ENCODE results near the gene RBM33. TPM values are rescaled to one million over a fixed set of nuclear protein-coding genes. Genes with fewer than 3 reads are reported as not detected.

The RBM33 gene
- total RNA-seq, 1 donor from 2014 or later, result 25.0 TPM

DNA sequence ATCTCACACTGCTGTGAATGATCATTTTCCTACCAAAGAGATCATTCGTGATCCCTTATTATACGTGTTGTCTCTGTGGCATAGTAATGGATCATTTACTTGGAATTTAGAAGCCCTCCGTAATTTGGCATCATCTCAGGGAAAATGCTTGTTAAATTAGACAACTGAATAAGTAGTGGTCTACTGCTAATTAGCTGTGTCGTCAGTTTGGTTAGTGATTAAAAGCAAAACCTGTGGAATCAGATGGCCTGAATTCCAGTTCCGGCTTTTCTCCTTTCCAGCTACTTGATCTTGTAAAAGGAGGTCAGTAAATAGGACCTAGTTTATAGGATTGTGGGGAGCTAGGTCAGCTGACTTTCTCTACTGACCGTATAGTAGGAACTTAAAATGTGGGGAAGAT, 65.6 kb downstream of the RBM33 start:
- no peak for TF ChIP-seq CTCF (IDR thresholded peaks at IDR 0.05; ENCODE audit: insufficient read depth, low read length, poor library complexity, severe bottlenecking)
- H3K36me3 ChIP-seq (ENCODE audit: control insufficient read depth, insufficient read depth, low read length), result no peaks in the 10 kb centered on the region
- no peak for DNase-seq (ENCODE audit: low read depth)
- H3K4me3 ChIP-seq (ENCODE audit: low read depth, low read length), result no peak overlapping the region
- no peaks in the 10 kb centered on the region for H3K27me3 ChIP-seq (ENCODE audit: control insufficient read depth, insufficient read depth, low read length)

GRCh38 chr7:155710530-155710929, 66.1 kb downstream of the RBM33 start:
- H3K4me3 ChIP-seq (ENCODE audit: low read depth, low read length), result no peak overlapping the region
- no peak for DNase-seq (ENCODE audit: low read depth)
- TF ChIP-seq CTCF (IDR thresholded peaks at IDR 0.05; ENCODE audit: insufficient read depth, low read length, poor library complexity, severe bottlenecking), result no peak
- no peaks in the 10 kb centered on the region for H3K36me3 ChIP-seq (ENCODE audit: control insufficient read depth, insufficient read depth, low read length)
- H3K27me3 ChIP-seq (ENCODE audit: control insufficient read depth, insufficient read depth, low read length), result no peaks in the 10 kb centered on the region

- Histone ChIP-seq H3K4me3 (ENCODE audit: low read depth, low read length) (no peak overlapping the region), H3K36me3 (ENCODE audit: control insufficient read depth, insufficient read depth, low read length) (no peaks in the 10 kb centered on the region), H3K27me3 (ENCODE audit: control insufficient read depth, insufficient read depth, low read length) (no peaks in the 10 kb centered on the region)
- TF ChIP-seq CTCF (IDR thresholded peaks at IDR 0.05; ENCODE audit: insufficient read depth, low read length, poor library complexity, severe bottlenecking), result no peak
- no peak for DNase-seq (ENCODE audit: low read depth)
Observed at GRCh38 chr7:155711081-155711480, 66.6 kb downstream of the RBM33 start.

- no peak for TF ChIP-seq CTCF (IDR thresholded peaks at IDR 0.05; ENCODE audit: insufficient read depth, low read length, poor library complexity, severe bottlenecking)
- no peaks in the 10 kb centered on the region for H3K36me3 ChIP-seq (ENCODE audit: control insufficient read depth, insufficient read depth, low read length)
- DNase-seq (ENCODE audit: low read depth), result no peak
Observed at GRCh38 chr7:155713384-155713783, 68.9 kb downstream of the RBM33 start.

GRCh38 chr7:155714702-155715101, 70.2 kb downstream of the RBM33 start:
- TF ChIP-seq CTCF (IDR thresholded peaks at IDR 0.05; ENCODE audit: insufficient read depth, low read length, poor library complexity, severe bottlenecking), result no peak
- H3K36me3 ChIP-seq (ENCODE audit: control insufficient read depth, insufficient read depth, low read length), result no peaks in the 10 kb centered on the region

More at GRCh38 chr7:155713384-155713783, 68.9 kb downstream of the RBM33 start:
- Histone ChIP-seq H3K4me3 (ENCODE audit: low read depth, low read length) (no peak overlapping the region), H3K27me3 (ENCODE audit: control insufficient read depth, insufficient read depth, low read length) (no peaks in the 10 kb centered on the region)

DNA sequence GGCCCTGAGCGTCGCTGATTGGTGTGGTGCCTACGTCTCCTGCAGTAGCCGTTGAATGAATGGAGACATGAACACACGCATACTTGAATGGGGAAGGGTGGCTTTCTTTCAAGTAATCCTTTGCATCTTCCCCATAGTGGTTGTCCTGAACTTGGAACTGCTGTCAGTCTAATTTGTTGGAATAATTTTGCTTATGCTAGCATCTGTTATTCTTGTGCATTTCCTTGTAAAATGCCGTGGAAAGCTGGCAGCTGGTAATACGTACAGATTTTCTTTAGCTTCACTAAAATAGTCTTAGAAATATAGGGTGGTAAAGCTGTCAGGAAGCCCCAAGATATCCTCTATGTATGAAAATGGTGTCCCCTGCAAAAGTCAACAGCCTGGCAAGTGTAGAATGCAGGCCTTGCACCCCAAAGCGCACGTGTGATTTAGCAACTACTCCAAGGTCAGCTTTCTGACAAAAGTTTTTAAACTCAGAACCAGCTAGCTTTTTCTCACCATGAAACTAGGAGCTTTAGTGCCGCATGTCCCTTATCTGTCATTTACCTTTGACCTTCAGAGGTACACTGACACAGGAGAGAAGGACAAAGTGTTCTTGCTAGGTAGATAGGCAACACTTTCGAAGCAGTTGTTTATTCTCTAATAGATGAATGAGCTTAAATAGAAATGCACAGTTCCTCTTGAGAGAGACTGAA, 70.8 kb downstream of the RBM33 start:
- no peak for TF ChIP-seq CTCF (IDR thresholded peaks at IDR 0.05; ENCODE audit: insufficient read depth, low read length, poor library complexity, severe bottlenecking)
- Histone ChIP-seq H3K27me3 (ENCODE audit: control insufficient read depth, insufficient read depth, low read length) (no peaks in the 10 kb centered on the region), H3K4me3 (ENCODE audit: low read depth, low read length) (no peak overlapping the region), H3K36me3 (ENCODE audit: control insufficient read depth, insufficient read depth, low read length) (no peaks in the 10 kb centered on the region)
- DNase-seq (ENCODE audit: low read depth), result no peak

More at GRCh38 chr7:155714702-155715101, 70.2 kb downstream of the RBM33 start:
- no peaks in the 10 kb centered on the region for H3K27me3 ChIP-seq (ENCODE audit: control insufficient read depth, insufficient read depth, low read length)
- no peak overlapping the region for H3K4me3 ChIP-seq (ENCODE audit: low read depth, low read length)
- no peak for DNase-seq (ENCODE audit: low read depth)

All from kidney epithelial cell (primary cell).